HPDE6-E6E7 (cell line): ENCODE data around the gene PTPRN2.

Source experiments
- DNase-seq: peaks from one replicate; pipeline ENCODE4 v3.0.0; 2011; ENCODE audit warnings: missing footprints; ENCODE audit errors: extremely low spot score

The PTPRN2 gene

DNA sequence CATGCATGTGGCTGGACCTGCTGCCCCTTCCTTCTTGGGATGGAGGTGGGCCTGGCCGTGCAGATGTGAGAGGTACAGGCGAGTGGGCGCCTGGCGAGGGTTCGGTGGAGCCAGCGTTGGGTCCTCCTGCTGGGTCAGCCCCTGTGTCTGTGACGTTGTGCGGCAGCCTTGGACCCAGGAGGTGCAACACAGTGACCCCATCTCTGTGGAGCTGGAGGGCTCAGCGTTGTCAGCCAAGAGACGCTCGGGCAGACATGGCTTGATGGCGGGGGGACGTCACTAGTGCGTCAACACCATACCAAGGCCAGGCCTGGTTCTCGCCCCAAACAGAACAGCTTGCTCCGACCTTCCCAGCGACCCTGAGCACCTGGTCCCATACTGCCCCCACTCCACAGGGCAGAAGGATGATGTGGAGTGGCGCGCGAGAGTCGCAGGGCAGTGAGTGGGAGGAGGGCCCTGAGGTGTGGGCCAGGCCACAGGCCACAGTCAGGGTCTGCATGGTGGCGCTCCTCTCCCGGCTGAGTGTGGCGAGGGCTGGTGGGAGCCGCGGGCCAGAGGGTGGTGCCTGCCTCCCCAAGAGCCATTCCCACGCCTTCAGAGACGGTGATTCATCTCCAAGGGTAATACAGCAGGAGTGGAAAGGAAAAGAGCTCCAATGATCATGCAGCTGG is 1066.4 kb downstream of the PTPRN2 start:
- DNase-seq, result no peak

DNA sequence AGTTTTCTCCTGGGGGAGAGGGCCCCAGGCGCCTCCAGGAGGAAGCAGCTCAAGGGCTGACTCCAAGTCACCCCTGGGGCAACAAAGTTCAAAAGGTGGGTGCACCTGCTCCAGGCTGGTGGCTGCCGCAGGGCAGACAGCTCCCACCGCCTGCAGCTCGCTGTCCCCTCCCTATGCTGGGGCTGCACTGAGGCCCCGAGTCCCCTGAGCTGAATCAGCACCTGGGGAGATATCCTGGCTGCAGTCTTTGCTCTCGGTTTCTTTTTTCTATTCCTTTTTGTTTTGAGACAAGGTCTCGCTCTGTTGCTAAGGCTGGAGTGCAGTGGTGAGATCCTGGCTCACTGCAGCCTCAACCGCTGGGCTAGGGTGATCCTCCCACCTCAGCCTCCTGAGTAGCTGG is 1067.4 kb downstream of the PTPRN2 start:
- DNase-seq, result no peak

DNA sequence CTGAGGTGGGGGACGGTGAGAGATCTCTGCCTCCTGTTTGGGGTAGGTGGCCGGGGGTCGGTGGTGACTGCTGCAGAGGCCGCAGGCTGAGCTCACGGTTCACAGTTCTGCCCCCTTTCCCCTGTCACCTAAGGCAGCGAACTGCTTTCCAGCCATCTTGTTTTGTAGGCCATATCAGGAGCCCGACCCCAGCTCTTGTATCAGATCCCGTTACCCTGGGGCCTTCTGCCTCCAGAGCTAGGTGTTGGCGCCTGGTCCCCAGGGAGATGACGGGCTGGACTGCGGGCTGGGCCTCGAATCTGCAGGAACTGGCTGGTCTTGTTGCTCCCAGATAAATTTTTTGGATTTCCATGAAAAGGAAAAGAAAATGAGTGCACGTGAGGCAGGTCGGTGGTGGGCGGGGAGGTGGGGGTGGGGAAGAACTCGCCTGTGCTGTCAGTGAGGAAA is 1067.8 kb downstream of the PTPRN2 start:
- DNase-seq, result no peak

DNA sequence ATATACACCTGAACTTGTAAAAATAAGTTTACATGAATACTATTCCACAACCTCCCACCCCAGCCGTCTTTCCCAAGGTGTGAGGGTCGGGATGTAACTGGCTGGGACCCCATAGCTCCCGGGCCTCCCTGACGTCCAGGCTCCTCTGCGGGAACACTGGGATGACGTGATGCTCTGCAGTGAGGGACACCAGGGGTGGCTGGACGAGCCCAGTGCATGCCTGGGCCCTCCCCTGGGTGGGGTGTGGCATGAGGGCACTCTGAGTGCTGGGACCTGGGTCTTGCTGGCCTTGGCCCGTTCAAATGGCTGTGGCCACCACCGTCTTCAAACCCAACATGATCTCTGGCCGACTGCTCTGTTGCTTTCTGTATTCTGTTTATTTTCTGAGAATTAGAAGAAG is 1068.4 kb downstream of the PTPRN2 start:
- DNase-seq, result no peak

DNA sequence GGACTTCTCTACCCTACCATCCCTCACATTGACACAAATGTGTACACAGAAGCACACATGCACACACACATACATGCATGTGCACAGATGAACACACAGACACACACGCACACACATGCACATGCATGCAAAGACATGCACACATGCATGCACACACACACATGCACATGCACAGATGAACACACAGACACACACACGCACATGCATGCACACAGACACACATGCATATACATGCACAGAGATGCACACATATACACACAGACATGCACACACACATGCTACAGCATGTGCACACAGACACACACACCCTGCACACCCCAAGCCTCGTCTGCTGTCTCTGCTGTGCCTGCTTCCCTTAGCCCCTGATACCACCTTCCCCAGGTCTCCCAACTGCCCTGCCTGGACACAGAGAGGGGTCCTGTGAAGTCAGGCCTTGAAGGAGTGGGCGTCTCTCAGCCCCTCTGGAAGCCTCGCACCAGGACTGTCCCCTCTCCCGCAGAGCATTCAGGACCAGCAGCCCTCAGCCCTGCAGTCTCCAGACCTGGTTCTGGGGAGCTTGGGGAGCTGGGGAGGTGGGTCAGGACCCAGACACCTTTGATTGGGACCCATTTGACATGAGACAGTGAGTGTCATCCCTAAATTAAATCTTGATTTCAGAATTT is 1069.0 kb downstream of the PTPRN2 start:
- no peak for DNase-seq

DNA sequence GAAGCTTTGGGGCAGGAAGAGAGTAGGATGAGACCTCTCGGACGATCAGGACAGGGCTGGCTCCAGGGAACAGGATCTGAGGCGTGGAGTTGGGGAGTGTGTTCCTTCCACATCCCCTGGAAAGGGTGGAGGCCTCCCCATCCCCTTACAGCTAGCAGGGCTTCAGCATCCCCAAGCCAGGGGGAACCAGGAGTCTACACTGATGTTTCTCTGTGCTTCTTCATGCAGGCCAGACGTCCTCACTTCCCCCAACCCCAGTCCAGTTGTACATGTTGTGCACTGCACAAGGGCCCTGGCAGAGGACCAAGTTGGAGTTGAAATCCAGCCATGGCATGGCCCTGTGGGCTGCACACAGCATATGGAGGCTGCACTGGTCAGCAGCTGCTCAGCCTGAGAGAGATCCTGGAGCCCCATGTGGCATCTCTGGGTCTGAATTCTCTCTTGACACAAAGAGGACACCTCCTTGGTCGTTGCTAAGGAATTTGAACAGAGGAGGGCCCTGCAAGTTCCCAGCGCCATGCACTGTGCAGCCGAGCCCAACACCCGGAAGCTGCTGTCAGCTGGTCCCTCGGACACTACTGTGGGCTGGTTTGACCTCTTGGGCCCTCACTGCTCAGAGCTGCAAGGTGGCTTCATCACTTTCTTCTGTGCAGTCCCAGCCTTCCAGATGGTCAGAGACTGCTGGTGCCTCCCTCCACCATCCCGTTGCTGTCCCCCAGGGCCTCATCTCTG is 1069.7 kb downstream of the PTPRN2 start:
- DNase-seq, result no peak

DNA sequence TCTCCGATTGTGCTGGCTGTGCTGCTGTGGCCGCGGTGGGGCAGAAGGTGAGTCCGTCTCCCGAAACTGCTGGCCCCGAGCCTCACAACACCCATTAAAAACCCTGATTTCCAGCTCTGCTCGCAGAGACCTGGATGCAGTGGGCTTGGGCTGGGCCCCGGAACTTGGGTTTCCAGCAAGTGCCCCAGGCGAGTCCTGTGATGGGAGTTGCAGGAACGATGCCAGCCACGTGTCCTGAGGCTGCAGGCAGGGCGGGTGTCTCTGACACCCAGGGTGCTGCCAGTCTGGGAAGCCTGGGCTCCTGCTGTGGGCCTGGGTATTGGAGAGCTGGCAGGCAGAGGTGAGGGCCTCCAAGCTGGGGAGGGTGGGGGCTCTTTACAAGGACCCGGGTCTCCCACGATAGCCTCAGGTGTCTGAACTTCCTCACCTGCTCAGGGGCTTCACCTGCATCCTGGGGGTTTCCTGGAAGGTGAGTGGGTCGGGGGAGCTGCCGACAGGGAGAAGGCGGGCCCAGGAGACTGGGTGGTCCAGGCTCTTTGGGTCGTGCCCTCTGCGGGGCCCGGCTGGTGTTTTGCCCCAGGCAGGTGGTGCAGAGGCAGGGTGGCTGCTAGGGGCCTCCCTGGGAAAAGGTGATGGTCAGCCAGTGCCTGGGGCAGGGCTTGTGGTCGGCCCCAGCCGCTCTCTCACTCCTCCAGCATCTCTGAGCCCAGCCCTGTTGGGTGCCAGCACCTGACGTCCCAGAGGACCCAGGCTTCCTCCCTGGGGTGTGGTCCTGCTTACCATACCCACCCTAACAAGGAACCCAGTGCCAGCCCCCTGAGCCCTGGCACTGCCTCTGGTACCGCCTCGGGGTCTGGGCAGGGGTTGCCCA is 1070.5 kb downstream of the PTPRN2 start:
- no peak for DNase-seq

- no peak for DNase-seq
Measured at GRCh38 chr7:157516311-157516710, 1071.3 kb downstream of the PTPRN2 start.

- DNase-seq, result no peak
Measured at GRCh38 chr7:157515342-157516041, 1072.1 kb downstream of the PTPRN2 start.

DNA sequence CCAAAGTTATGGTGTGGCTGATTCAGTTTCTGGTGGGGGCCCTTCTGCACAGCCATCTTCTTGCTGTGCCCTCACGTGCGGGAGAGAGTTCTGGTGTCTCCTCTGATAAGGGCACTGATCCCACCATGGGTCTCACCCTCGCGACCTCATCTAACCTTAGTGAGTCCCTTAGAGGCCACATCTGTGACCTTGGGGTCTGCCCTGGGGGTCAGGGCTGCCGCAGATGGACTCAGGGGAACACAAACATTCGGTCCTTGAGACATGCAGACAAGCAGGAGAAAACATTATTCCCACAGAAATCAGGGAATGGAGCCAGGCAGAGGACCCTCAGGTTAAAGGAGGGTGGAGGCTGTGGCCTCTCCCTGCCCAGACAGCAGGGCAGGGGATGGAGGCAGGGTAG is 1072.9 kb downstream of the PTPRN2 start:
- no peak for DNase-seq

DNA sequence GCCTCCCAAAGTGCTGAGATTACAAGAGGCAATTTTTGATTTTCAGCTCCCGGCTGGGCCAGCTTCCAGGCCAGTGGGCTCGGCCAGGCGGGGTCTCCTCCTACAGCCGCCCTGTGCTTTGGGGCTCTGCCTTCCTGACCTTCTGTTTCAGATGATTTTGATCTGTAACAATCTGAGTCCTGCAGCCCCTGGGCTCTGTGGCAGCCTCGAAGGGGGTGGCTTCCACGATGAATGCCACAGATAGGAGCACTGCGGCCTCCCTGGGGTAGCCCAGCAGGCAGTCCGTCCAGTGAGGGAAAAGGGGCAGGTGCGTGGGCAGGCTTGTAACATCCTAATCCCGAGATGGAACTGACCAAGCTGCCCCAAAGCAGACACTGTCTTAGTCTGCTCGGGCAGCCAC is 1073.3 kb downstream of the PTPRN2 start:
- DNase-seq, result no peak

DNA sequence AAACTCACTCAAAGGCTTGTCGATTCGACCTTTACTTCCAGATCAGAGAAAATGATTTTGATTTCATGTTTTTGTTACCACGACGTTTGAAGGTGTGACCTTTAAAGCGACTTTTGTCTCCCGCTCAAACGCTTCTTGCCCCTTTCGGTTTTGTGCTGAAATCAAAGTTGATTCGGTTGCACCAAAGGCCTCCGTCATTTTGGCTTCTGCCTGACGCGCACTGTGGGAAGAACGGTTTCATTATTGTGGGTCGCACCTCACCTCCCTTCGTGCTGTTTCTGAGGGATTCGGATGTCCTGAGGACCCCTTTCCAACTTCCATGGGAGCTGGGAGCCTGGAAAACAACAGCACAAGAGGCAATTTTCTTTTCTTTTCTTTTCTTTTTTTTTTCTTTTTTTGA is 1073.9 kb downstream of the PTPRN2 start:
- DNase-seq, result no peak

- no peak for DNase-seq
Measured at GRCh38 chr7:157513162-157513621, 1074.4 kb downstream of the PTPRN2 start.

GRCh38 chr7:157509226-157509625 is 1078.4 kb downstream of the PTPRN2 start:
- DNase-seq, result no peak

DNA sequence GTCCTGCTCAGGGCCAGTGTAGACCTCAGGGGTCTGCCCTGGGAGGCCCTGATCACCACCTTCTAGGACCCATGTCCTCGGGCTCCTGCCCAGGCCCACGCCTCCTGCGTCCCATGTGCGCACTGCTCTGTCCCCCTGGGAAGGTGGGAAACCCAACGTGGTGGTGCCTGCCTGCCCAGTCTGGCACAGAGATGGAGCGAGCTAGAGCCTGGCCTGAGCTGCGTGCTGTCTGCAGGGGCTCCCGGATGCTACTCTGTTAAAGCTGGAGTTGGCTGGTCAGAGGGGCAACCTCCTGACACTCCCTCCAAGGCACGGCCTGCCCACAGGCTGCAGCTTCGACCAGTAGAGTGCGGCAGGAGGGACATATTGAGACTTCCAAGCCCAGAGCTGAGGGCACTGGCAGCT is 1079.1 kb downstream of the PTPRN2 start:
- DNase-seq, result no peak

GRCh38 chr7:157507987-157508386 is 1079.6 kb downstream of the PTPRN2 start:
- no peak for DNase-seq

GRCh38 chr7:157506268-157506667 is 1081.4 kb downstream of the PTPRN2 start:
- DNase-seq, result no peak

DNA sequence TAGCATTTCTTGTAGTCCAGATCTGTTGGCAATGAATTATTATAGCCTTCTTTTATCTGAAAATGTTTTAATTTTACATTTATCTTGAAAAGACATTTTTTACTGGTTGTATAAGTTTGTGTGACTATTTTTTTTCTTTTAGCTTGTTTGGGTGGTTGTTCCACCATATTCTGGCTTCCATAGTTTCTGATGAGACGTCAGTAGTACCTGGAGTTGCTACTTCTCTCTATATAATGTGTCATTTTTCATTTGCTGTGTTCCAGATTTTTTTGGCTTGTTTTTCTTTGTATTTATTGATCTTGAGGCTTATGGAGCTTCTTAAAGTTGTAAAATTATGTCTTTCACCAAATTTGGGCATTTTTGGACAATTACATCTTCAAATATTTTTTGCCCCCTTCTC is 1082.0 kb downstream of the PTPRN2 start:
- DNase-seq, result no peak

GRCh38 chr7:157503229-157503628 is 1084.4 kb downstream of the PTPRN2 start:
- DNase-seq, result no peak

DNA sequence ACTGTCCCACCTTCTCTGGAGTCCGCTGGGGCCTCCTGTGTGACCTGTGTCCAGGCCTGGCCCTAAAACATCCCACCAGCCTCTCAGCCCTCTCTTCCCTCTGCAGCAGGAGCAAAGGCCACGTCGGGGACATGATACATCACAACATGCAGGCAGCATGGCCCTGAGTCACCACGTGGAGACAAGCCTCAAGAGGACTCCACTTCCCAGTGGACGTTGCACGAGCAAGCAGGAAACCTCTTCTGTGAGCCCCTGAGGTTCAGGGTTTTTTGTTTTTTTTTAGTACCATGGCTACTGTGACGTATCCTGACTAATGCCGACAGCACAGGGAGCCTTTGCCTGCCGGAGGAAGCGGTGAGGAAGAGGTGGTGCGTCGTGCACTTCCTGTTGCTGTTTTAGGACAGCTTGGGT is 1084.9 kb downstream of the PTPRN2 start:
- DNase-seq, result no peak

- DNase-seq, result no peak
Measured at GRCh38 chr7:157501581-157501980, 1086.0 kb downstream of the PTPRN2 start.
